ENCODE measurements around the gene PRLH.

Gene PRLH

DNA sequence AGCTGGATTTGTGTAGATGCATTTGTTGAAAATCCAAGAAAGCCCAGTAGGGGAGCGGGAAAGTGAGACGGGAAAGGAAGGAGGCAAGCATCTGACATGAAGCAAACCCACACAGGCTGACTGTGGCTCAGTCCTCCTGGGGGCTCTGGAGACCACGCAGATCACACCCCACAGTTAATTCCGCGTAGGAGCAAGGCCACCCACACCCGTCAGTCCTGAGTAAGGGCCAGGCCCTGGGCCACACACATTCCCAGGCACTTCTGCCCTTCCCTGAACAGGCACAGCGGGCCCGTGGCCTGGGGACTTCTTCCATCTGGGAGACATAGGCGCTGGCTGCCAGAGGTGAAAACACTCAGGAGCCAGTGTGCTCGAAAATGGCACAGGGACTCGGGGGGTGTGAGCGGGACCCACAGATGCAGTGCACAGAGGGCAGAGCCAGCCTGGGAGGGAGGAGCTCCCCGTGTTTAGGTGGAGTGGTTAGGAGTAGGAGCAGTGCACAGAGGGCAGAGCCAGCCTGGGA is 19.4 kb upstream of the PRLH start:
- no peak for FAIRE-seq
- DNase-seq (ENCODE audit: insufficient read length, low spot score) = no peak
- no peak for TF ChIP-seq POLR2A (IDR thresholded peaks at IDR 0.05; ENCODE audit: low read depth, low read length)

DNA sequence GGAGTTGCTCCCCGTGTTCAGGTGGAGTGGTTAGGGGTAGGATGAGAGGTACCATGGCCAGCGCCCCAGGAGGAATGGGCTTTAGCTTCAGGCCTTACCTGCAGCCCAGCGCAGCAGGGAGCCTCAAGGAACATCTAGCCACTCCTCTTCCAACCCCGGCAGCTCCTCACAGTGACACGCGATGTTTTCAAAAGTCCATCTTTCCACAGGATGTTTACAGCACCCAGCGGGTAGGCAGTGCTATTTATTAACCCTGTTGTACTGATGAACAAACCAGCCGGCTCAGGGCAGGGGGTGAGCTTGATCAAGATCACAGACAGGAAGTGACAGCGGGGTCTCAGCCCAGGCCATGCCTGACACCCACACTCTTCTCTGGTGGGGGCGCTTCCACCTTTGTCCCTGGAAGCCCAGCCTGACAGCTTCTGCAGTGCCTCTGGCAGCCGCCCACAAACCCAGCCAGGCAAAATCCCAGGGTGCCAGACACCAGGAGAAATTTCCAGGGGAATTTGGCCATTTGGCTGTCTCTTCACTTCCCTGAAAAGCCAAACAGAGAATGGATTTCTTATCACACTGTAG is 18.4 kb upstream of the PRLH start:
- no peak for TF ChIP-seq POLR2A (IDR thresholded peaks at IDR 0.05; ENCODE audit: low read depth, low read length)
- FAIRE-seq = no peak

DNA sequence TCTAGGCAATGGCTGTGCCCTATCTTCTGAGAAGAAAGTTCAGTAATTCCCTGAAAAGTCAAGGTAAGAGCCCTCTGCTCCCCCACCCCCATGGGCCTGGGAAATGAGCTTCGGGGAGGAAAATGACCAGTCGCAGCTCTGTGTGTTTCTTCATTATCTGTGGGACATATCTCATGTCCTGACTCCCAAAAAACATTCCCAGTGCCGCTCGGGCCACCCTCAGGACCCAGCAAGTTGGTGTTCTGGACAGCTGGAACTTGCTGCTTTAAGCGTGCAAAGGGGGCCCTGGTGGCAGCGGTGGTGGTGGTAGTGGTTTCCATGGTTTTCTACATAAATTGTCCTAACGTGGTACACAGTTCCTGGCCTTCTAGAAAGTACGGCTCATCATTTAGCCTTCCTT is 17.2 kb upstream of the PRLH start:
- no peak for DNase-seq (ENCODE audit: insufficient read length, low spot score)
- no peak for TF ChIP-seq POLR2A (IDR thresholded peaks at IDR 0.05; ENCODE audit: low read depth, low read length)
- no peak for FAIRE-seq

More for the DNA sequence above, 18.4 kb upstream of the PRLH start:
- no peak for DNase-seq (ENCODE audit: insufficient read length, low spot score)

DNA sequence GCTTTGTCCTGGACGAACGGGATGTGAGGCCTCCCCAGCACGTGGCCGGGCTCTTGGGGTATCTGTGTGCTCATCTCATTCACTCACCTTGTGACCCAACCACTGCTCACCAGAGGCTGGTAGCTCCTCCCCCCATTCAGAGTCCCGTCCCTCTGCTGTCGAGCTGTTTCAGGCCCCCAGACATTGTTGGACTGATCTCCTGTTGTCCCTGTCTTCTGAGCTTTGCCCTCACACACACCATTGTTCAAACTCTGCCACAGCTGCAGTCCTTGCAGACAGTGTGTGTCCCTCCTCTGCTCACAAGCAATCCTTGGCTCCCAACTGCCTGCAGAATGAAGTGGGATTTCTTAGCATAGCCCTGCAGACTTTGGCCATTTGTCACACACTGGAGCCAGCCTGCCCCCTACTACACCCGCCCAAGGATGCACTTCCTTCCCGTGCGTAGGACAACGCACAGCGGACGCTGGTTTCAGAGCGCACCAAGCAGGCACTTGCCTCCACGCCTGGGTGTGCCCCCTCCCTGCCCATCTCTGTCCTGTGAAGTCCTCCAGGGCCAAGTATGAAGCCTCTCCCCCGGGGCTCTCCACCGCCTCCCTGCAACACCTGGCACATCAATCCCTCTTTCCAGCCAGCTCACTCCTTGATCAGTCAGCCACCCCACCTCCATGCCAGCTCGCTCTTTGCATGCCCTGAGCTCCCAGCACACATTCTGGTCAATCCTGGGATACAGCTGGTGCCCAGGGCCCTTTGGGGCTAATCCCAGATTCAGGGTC is 16.5 kb upstream of the PRLH start:
- DNase-seq (ENCODE audit: insufficient read length, low spot score) (no peak), FAIRE-seq (no peak)
- TF ChIP-seq POLR2A (IDR thresholded peaks at IDR 0.05; ENCODE audit: low read depth, low read length) = no peak

DNA sequence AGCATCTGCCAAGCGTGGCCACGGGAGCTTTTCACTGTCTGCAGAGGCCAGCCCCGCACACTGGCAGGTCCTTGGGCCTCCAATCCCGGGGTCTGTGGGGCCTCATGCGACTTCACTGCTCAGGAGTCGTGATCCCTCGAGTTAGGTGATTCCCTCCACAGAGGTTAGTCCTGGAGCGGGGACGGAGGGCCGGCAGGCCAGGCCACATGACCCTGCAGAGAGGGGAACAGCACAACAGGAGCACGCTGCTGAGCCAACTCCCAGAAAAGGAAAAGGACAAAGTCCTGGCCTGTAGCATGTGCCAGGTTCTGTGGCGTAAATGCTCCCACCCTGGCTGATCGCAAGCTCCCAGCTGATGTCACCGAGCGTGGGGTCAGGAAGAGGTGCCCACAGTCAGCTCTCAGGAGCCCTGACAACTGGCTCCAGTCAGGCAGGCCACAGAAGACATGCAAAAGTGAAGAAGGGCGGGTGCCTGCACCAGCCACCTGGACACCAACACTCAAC is 15.3 kb upstream of the PRLH start:
- DNase-seq (ENCODE audit: insufficient read length, low spot score) = no peak
- no peak for FAIRE-seq

DNA sequence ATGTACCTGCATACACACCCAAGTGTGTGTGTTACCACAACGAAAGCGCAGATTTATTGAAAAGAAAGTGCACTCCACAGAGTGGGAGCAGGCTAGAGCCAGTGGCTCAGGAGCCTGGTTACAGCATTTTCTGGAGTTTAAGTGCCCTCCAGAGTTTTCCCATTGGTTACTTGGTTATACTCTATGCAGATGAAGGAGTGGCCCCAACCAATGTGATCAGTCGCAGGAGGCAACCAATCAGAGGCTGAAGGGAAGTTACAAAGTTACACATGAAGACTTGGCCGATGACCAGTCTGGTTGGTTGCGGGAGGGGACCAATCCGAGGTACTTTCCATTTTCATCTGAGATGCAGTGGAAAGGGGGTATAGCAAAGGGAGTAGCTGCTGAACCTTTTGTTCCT is 13.5 kb upstream of the PRLH start:
- FAIRE-seq (no peak), DNase-seq (ENCODE audit: insufficient read length, low spot score) (no peak)
- no peak for TF ChIP-seq POLR2A (IDR thresholded peaks at IDR 0.05; ENCODE audit: low read depth, low read length)

More for the DNA sequence above, 15.3 kb upstream of the PRLH start:
- no peak for TF ChIP-seq POLR2A (IDR thresholded peaks at IDR 0.05; ENCODE audit: low read depth, low read length)

DNA sequence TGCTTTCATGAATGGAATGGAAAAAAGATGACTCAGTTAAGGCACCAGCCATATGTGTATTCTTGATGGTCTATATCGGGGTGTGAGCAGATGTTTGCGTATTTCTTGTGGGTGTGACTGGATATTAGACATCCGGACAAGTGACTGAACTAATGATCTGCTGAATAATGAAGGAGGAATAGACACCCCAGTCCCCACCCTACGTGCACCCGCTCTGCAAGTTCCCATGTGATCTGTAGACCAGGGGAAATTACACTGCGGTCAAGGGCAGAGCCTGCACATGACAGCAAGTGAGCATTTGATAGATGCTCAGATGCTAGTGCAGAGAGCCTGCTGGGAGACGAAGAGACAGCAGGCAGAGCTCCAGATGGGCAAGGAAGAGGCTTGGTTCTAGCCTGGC is 12.4 kb upstream of the PRLH start:
- TF ChIP-seq POLR2A (IDR thresholded peaks at IDR 0.05; ENCODE audit: low read depth, low read length) = no peak
- FAIRE-seq = no peak
- DNase-seq (ENCODE audit: insufficient read length, low spot score) = no peak

DNA sequence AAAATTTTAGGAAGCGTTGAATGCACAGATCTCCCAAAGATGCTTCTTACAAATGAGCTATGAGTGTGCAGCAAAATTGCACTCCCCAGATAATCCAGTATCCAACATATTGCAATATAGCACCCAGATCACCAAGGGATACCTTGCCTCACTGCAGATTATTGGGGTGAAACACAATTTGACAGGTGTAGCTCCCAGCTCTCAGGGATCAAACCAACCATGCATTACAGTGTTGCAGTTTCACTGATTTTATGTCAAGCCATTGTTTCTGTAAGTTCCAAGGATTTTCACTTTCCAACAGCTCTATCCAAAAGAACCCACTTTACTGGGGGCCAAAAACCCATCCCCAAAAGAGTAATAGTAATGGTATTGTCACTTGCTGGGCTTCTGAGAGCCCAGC is 10.8 kb upstream of the PRLH start:
- no peak for FAIRE-seq
- DNase-seq (ENCODE audit: insufficient read length, low spot score) = no peak
- no peak for TF ChIP-seq POLR2A (IDR thresholded peaks at IDR 0.05; ENCODE audit: low read depth, low read length)

DNA sequence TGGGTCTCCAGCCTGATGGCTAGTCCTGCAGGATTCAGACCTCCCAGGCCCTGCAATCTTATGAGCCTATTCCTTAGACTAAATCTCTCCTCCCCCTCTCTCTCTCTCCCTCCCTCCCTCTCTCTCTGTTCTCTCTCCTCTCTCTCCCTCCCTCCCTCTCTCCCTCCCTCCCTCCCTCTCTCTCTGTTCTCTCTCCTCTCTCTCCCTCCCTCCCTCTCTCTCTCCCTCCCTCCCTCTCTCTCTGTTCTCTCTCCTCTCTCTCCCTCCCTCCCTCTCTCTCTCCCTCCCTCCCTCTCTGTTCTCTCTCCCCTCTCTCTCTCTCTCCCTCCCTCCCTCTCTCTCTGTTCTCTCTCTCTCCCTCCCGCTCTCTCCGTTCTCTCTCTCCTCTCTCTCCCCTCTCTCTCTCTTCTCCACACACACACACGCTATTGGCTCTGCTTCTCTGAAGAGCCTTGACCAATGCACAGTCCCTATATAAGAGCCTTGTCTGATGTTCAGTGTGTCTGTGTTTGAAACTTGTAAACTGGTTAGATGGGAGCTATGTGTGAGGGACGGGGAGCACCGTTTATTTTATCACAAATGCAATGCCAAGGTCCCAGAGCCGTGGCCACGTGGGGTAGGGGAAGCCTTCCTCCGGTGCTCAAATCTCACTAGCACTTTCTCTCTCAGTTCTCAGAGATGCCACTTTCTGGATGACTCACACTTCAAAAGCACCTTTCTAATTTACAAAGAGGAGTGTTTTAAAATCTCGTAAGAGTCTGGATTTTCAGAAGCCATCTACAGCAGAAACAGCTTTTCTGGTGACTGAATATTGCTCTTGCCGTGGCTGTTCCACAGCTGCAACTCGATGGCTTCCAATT is 9.4 kb upstream of the PRLH start:
- FAIRE-seq = no peak
- DNase-seq (ENCODE audit: insufficient read length, low spot score) = no peak
- no peak for TF ChIP-seq POLR2A (IDR thresholded peaks at IDR 0.05; ENCODE audit: low read depth, low read length)

DNA sequence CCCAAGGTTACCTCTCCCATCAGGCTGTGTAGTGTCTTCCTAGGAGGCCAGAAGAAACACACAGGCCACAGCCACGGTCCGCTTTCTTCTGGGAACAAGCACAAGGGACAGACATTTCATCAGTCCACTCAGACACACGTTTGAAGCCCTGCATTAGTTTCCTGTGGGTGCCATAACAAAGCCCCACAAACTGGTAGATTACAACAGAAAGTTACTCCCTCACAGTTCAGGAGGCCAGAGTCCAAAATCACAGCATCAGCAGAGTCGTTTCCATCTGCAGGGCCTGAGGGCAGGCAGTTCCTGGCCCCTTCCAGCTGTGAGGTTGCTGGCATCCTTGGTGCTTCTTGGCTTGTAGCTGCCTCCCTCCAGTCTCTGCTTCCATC is 8.8 kb upstream of the PRLH start:
- FAIRE-seq (no peak), DNase-seq (ENCODE audit: insufficient read length, low spot score) (no peak)
- TF ChIP-seq POLR2A (IDR thresholded peaks at IDR 0.05; ENCODE audit: low read depth, low read length) = no peak

DNA sequence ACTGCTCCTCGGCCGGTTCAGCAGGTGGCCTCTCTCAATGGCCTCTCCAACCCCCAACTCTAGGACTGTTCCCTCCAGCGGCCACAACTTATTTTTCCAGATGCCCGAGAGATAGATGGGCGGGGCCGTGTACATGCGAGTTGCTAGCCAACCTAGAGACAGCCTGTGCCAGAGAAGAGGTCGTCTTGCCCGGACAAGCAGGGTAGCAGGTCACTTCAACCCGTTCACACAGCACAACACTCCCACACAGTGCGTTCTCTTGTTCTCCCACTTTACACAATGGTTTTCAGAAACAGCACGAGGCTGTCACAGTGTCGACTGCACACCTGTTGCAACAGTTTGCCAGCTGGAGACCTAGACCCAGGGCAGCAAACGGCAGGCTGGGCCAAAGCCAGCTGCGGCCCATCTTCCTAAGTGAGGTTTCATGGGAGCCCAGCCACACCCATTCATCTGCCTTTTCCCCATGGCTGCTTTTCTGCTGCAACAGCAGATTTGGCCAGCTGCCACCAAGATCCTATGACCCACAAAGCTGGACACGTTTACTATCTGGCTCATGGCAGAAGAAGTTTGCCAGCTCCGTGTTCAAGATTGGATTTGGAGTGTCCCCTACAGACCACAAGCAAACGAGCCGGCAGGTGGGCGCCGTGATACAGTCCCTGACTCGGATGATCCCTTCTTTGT is 7.3 kb upstream of the PRLH start:
- TF ChIP-seq POLR2A (IDR thresholded peaks at IDR 0.05; ENCODE audit: low read depth, low read length) = no peak
- no peak for DNase-seq (ENCODE audit: insufficient read length, low spot score)
- FAIRE-seq = no peak

DNA sequence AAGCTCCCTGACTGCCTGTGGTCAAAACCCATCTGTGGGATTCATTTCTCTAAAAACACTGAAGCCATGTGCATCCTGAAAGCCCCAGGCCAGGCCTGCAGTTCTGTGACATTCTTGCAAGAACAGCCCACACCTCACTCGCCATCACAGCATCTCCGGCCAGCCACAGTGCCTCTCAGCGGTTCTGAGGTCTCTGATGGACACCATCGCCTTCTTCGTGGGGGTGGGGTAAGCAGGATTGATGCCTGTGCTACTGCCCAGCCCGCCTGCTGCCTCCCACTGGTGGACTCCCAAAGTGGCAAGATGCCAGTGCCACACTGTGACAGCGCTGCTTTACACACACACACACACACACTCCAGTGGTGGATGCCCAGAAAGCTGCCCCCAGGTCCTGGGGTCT is 5.2 kb upstream of the PRLH start:
- FAIRE-seq (no peak), DNase-seq (ENCODE audit: insufficient read length, low spot score) (no peak)
- no peak for TF ChIP-seq POLR2A (IDR thresholded peaks at IDR 0.05; ENCODE audit: low read depth, low read length)

DNA sequence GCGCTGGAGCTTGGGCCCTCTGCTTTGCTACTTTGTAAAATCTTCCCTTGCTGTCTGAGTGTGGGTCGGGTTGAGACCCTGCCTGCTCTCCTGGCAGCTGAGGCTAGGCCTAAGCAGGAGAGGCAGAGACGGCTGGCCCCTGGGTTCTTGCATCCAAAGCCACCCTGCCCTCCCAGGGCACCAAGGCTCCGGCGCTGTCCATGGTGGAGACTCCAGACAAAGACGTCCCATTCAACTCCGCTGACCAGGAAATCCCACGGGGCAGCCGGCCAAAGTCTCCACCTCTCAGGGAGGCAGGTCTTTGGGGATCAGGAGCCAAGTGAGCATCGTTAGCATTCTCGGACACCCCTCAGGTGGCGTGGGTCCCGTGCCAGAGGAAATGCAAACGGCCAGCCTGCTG is 2.6 kb upstream of the PRLH start:
- DNase-seq (ENCODE audit: insufficient read length, low spot score) (no peak), FAIRE-seq (no peak)
- no peak for TF ChIP-seq POLR2A (IDR thresholded peaks at IDR 0.05; ENCODE audit: low read depth, low read length)
